GM19452 (cell line): ENCODE measurements around the gene GANAB.
"Not testable (repeated sequence)": the region's sequence is repeated elsewhere in the genome, so short reads cannot be mapped to it uniquely, and the experiment has no call there.

ENCODE experiments used
- ATAC-seq: cut with Tn5 transposase; IDR thresholded peaks from one replicate; pipeline ENCODE4 v1.9.1; 2021; ENCODE audit not compliant: unreplicated experiment

Gene GANAB

GRCh38 chr11:62601372-62602140, 44.9 kb downstream of the GANAB start, which contains the start of gene MTA2:
Gene MTA2, minus strand, starts transcription at chr11:62601865. Its CDS starts 415 bp downstream, at chr11:62601450.
- ATAC-seq, result peak; percentile 72

GRCh38 chr11:62601122-62601371, 45.4 kb downstream of the GANAB start:
- no peak for ATAC-seq

GRCh38 chr11:62600367-62601121, 45.9 kb downstream of the GANAB start:
- no peak for ATAC-seq

- ATAC-seq, result no peak
Measured at GRCh38 chr11:62599901-62600300, 46.5 kb downstream of the GANAB start.

GRCh38 chr11:62599069-62599696, 47.2 kb downstream of the GANAB start:
- peak; percentile 44 for ATAC-seq

- ATAC-seq, result no peak
Measured at GRCh38 chr11:62595124-62595523, 51.3 kb downstream of the GANAB start.

GRCh38 chr11:62593434-62594044, 52.9 kb downstream of the GANAB start:
- ATAC-seq, result no peak

GRCh38 chr11:62592989-62593421, 53.4 kb downstream of the GANAB start:
- ATAC-seq, result no peak

GRCh38 chr11:62592146-62592815, 54.1 kb downstream of the GANAB start:
- no peak for ATAC-seq

GRCh38 chr11:62591448-62592145, 54.8 kb downstream of the GANAB start, which contains the start of gene TUT1:
Gene TUT1, minus strand, starts transcription at chr11:62591523. Its CDS starts 38 bp downstream, at chr11:62591485.
- peak; percentile 83 for ATAC-seq

- ATAC-seq, result no peak
Measured at GRCh38 chr11:62588966-62589637, 57.3 kb downstream of the GANAB start.

GRCh38 chr11:62585356-62585755, 61.1 kb downstream of the GANAB start:
- not testable (repeated sequence) for ATAC-seq

GRCh38 chr11:62581735-62582134, 64.7 kb downstream of the GANAB start:
- not testable (repeated sequence) for ATAC-seq

GRCh38 chr11:62580959-62581715, 65.3 kb downstream of the GANAB start:
- ATAC-seq, result no peak

GRCh38 chr11:62579252-62579651, 67.2 kb downstream of the GANAB start:
- ATAC-seq, result no peak

- ATAC-seq, result no peak
Measured at GRCh38 chr11:62578541-62578940, 67.9 kb downstream of the GANAB start.

- no peak for ATAC-seq
Measured at GRCh38 chr11:62577046-62577714, 69.2 kb downstream of the GANAB start.

GRCh38 chr11:62575837-62576236, 70.6 kb downstream of the GANAB start:
- no peak for ATAC-seq
